Thyroid gland (tissue), 4 donors: ENCODE results near the gene MUC4.

Experiments used
- CTCF ChIP-seq, 6 experiments: fragments of 200-600 bp in 3 of 6; fragments of 450-650 bp in 3 of 6; sonication (generic) in 3 of 6; IDR thresholded peaks; one replicate each; pipeline ENCODE4 v1.5.1; 2016 to 2019; ENCODE audit warnings: antibody characterized with exemption in 6 of 6, mild to moderate bottlenecking in 2 of 6, inconsistent platforms in 1 of 6, moderate library complexity in 1 of 6
- POLR2A ChIP-seq, 2 donors: fragments of 450-650 bp; IDR thresholded peaks; one replicate each; pipeline ENCODE4 v1.6.1; 2017; ENCODE audit warnings: antibody characterized with exemption in 2 of 2, mild to moderate bottlenecking in 2 of 2, moderate library complexity in 1 of 2

- TF ChIP-seq CTCF (IDR thresholded peaks at IDR 0.05) (no peak), POLR2A (IDR thresholded peaks at IDR 0.05) (no peak)
These were observed 23.2 kb upstream of the MUC4 start for GRCh38 chr3:195834675-195835583.
